Small intestine (tissue), 7 donors: ENCODE data around the gene CDC37. TPM values are rescaled to one million over a fixed set of nuclear protein-coding genes. Genes with fewer than 3 reads are reported as not detected.
A peak's percentile ranks its signal among the peaks of the same experiment; 100 is the strongest.

ENCODE experiments used
- DNase-seq, 2 donors: peaks; one replicate each; pipeline versions ENCODE4 v3.0.0 to v3.0.0-alpha.2; 2013
- FAIRE-seq: peaks from 2 replicates; lab custom pipeline; 2012; peaks lifted over from hg19 to GRCh38; lab: Jason Lieb, UNC
- H3K27ac ChIP-seq, 3 donors: one replicate each; pipeline ENCODE4 v1.5.1; 2013; ENCODE audit warnings: low read length in 2 of 3, mild to moderate bottlenecking in 2 of 3, control low read depth in 1 of 3, inconsistent platforms in 1 of 3, low read depth in 1 of 3, moderate library complexity in 1 of 3
- H3K27me3 ChIP-seq, 3 donors: one replicate each; pipeline ENCODE4 v1.6.1; 2013; ENCODE audit warnings: low read length in 3 of 3, inconsistent platforms in 1 of 3; ENCODE audit not compliant: control insufficient read depth in 3 of 3, insufficient read depth in 3 of 3
- H3K36me3 ChIP-seq, 3 donors: one replicate each; pipeline ENCODE4 v1.6.1; 2013; ENCODE audit warnings: low read length in 3 of 3, inconsistent platforms in 1 of 3, low read depth in 1 of 3, mild to moderate bottlenecking in 1 of 3, moderate library complexity in 1 of 3; ENCODE audit not compliant: control insufficient read depth in 3 of 3, insufficient read depth in 2 of 3
- H3K4me1 ChIP-seq, 3 donors: one replicate each; pipeline ENCODE4 v1.6.1; 2013; ENCODE audit warnings: low read length in 2 of 3, inconsistent platforms in 1 of 3, low read depth in 1 of 3, mild to moderate bottlenecking in 1 of 3, moderate library complexity in 1 of 3; ENCODE audit not compliant: control insufficient read depth in 3 of 3, insufficient read depth in 2 of 3
- H3K4me3 ChIP-seq, 3 donors: one replicate each; pipeline ENCODE4 v1.5.1; 2013; ENCODE audit warnings: low read length in 3 of 3, control low read depth in 1 of 3, inconsistent platforms in 1 of 3, low read depth in 1 of 3, mild to moderate bottlenecking in 1 of 3, moderate library complexity in 1 of 3
- H3K9me3 ChIP-seq, 2 donors: one replicate each; pipeline ENCODE4 v1.6.1; 2013; ENCODE audit warnings: low read depth in 1 of 2, low read length in 1 of 2; ENCODE audit not compliant: control insufficient read depth in 2 of 2, insufficient read depth in 1 of 2
- WGBS, 3 donors: extraction: QIAGEN DNeasy Blood & Tissue Kit; methylation state at CpG; one replicate each; pipeline ENCODE4 v1.1.7; 2013; 5-methylcytosine and 5-hydroxymethylcytosine counted together
- polyA plus RNA-seq, 4 donors: library from polyadenylated mRNA; stranded (reverse) in 3 of 4; unstranded in 1 of 4; fragments of 200-250 nt in 3 of 4; fragments of 120-200 nt in 1 of 4; gene quantifications; one replicate each; pipeline versions ENCODE4 v1.2.1 to v1.2.3, GENCODE V29; 2013
- donor health status: healthy with polysubstance abuse.
- donor health status: control.
- donor health status: control.
- donor health status: Bipolar disorder and iron deficiency.
- donor health status: healthy.

CDC37 gene
- polyA plus RNA-seq, 4 donors, result 128 to 202 (median 147) TPM

DNA sequence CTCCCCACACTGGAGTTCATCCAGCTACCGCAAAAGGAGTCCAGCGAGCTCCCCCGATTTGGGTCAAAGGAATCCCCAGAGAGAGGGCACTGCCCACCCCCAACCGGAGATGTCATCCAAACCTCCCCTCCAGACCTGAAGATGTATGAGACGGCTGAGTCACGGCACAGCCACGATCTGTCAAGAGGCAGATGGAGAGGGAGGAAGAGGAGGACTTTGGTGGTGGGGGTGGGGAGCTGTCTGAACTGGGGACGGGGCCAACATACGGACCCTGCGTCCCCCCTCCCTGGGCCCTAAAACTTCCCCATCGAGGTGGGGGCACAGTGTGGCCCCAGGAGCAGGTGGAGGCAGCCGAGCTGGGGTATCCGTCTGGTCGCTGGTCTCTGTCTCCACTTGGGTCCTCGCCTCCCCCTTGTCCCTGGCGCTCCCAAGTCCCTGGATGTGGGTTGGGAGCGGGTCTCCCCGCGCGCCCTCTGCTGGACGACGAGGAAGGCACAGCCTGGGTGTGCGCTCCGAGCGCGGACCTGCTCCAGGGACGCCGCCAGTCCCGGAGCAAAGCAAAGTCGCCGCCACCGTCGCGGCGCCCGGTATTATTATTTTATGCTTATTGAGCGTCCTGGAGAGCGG is 20.8 kb upstream of the CDC37 start:
- H3K36me3 ChIP-seq, result no peaks in the 10 kb centered on the region
- H3K4me3 ChIP-seq, result peak overlapping the region in 2 of 3 donors; percentile 15 to 24
- peak overlapping the region in 1 of 3 donors; percentile 48 for H3K27ac ChIP-seq
- H3K27me3 ChIP-seq, result peaks cover 19 to 81% (median 26%) of the 10 kb centered on the region in 3 donors
- 2 to 3% (median 3%) methylated on average over 31 to 38 of the region's 38 CpGs for WGBS, 3 donors
- DNase-seq (peak; percentile 69 to 84), FAIRE-seq (no peak)
- H3K4me1 ChIP-seq, result peaks cover 0 to 15% (median 4%) of the 10 kb centered on the region in 3 donors
- H3K9me3 ChIP-seq, result no peaks in the 10 kb centered on the region

DNA sequence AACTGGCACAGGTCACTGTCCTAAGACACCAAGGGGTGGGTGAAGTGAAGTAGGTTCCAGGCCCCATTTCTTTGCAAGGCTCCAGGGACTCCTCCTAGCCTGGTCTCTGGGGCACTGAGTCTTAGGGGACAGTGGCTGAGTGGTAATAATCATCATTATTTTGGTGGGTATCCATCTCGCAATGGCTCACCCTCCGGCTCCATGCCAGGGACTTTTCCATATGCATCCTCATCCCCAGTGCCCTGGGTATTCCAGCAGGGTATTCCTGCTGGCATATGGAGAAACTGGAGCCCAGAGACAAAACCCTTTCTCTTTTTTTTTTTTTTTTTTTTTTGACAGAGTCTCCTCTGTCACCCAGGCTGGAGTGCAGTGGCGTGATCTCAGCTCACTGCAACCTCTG is 19.5 kb upstream of the CDC37 start:
- peaks cover 24 to 94% (median 29%) of the 10 kb centered on the region in 3 donors for H3K27me3 ChIP-seq
- DNase-seq (no peak), FAIRE-seq (no peak)
- H3K4me1 ChIP-seq, result peaks cover 0 to 15% (median 4%) of the 10 kb centered on the region in 3 donors
- no peak overlapping the region for H3K27ac ChIP-seq
- no peak overlapping the region for H3K4me3 ChIP-seq
- H3K9me3 ChIP-seq, result no peaks in the 10 kb centered on the region
- 63 to 82% (median 76%) methylated on average over 3 of the region's 3 CpGs for WGBS, 3 donors
- H3K36me3 ChIP-seq, result no peaks in the 10 kb centered on the region

- Histone ChIP-seq H3K4me1 (peaks cover 0 to 15% (median 4%) of the 10 kb centered on the region in 3 donors), H3K27ac (no peak overlapping the region), H3K27me3 (peaks cover 29 to 95% (median 35%) of the 10 kb centered on the region in 3 donors), H3K4me3 (no peak overlapping the region), H3K36me3 (no peaks in the 10 kb centered on the region), H3K9me3 (no peaks in the 10 kb centered on the region)
- DNase-seq, result no peak
- no peak for FAIRE-seq
- WGBS, 3 donors, result 39 to 42% (median 41%) methylated on average over 4 of the region's 4 CpGs
These were observed 18.7 kb upstream of the CDC37 start for GRCh38 chr19:10422046-10422461.

- peaks cover 0 to 4% of the 10 kb centered on the region in 2 donors for H3K9me3 ChIP-seq
- no peak overlapping the region for H3K27ac ChIP-seq
- no peak overlapping the region for H3K4me3 ChIP-seq
- H3K4me1 ChIP-seq, result peaks cover 0 to 15% (median 4%) of the 10 kb centered on the region in 3 donors
- H3K36me3 ChIP-seq, result no peaks in the 10 kb centered on the region
- H3K27me3 ChIP-seq, result peaks cover 29 to 95% (median 35%) of the 10 kb centered on the region in 3 donors
- DNase-seq (no peak), FAIRE-seq (no peak)
- WGBS, 3 donors, result 23 to 34% (median 33%) methylated on average over 17 of the region's 17 CpGs
These were observed 18.1 kb upstream of the CDC37 start for GRCh38 chr19:10421240-10422045.

DNA sequence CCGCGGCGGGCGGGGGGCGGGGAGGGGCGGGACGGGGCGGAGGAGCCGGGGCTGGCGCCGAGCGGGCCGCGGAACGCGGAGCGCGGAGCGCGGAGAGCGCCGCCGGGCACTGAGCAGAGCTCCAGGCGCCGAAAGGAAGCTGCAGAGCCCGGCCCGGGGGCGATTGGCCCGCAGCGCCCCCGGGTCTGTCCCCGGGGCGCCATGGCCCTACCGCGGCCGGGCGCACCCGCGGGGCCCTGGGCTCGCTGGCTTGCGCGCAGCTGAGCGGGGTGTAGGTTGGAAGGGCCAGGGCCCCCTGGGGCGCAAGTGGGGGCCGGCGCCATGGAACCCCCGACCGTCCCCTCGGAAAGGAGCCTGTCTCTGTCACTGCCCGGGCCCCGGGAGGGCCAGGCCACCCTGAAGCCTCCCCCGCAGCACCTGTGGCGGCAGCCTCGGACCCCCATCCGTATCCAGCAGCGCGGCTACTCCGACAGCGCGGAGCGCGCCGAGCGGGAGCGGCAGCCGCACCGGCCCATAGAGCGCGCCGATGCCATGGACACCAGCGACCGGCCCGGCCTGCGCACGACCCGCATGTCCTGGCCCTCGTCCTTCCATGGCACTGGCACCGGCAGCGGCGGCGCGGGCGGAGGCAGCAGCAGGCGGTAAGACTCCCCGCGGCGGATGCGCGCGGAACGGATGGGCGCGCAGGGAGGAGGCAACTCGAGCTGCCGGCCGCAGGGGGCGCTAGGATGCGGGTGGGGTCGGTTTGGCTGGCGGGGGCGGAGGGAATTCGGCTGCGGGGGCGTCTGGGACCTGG is 17.3 kb upstream of the CDC37 start, which contains the start of gene PDE4A:
PDE4A (plus strand) TSS at position 95 of the 796 bp plus-strand sequence; CDS start at position 322, 227 bp downstream.
- H3K27ac ChIP-seq, result no peak within 1 kb of the TSS
- H3K27me3 ChIP-seq, result peaks cover 29 to 95% (median 35%) of the 10 kb centered on the region in 3 donors
- no peak for FAIRE-seq
- no peaks in the 10 kb centered on the region for H3K36me3 ChIP-seq
- H3K9me3 ChIP-seq, result peaks cover 0 to 4% of the 10 kb centered on the region in 2 donors
- DNase-seq, result peak in 1 of 2 donors; percentile 32
- H3K4me3 ChIP-seq, result peak within 1 kb of the TSS in 1 of 3 donors; percentile 29
- H3K4me1 ChIP-seq, result peaks cover 0 to 17% (median 4%) of the 10 kb centered on the region in 3 donors
- WGBS, 3 donors, result 1 to 3% (median 3%) methylated on average over 37 to 99 of the region's 104 CpGs

DNA sequence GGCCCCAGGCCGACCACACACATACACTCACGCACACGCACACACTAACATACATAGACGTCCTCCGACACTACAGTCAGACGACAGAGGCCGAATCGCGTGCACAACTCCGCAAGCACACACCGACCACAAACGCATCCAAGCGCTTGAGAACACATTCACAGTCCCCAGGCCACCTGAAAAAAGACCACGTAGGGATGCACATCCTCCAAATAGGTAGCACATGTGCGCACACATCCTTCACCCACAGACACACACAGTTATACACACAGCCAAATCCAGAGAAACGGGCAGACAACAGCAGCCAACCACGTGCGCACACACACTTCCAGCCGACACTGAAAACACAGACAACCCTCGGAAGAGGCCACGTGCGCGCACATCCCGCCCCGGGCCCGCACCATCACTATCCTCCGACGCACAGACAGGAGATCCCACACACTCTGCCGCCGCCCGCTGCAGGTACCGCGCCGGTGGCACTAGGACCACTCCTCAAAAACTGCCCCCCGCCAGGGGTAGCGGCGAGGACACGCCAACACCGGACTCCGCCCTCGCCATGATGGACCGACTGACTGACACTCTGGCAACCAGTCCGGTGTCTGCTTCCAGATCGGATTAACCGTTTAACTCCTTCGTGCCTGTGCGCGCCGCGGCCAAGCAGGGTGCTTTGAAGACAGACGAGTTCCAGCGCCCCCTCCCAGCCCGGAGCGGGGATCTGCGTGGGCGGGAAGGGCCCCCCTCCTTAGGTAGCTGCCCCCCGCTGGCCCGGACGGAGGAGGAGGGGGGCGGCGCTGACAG is 16.5 kb upstream of the CDC37 start:
- 1 to 3% (median 3%) methylated on average over 47 to 59 of the region's 61 CpGs for WGBS, 3 donors
- no peak overlapping the region for H3K27ac ChIP-seq
- peaks cover 0 to 4% of the 10 kb centered on the region in 2 donors for H3K9me3 ChIP-seq
- FAIRE-seq, result no peak
- peak in 1 of 2 donors; percentile 28 for DNase-seq
- H3K4me1 ChIP-seq, result peaks cover 0 to 17% (median 4%) of the 10 kb centered on the region in 3 donors
- peak overlapping the region in 1 of 3 donors; percentile 29 for H3K4me3 ChIP-seq
- peaks cover 29 to 93% (median 35%) of the 10 kb centered on the region in 3 donors for H3K27me3 ChIP-seq
- H3K36me3 ChIP-seq, result no peaks in the 10 kb centered on the region

DNA sequence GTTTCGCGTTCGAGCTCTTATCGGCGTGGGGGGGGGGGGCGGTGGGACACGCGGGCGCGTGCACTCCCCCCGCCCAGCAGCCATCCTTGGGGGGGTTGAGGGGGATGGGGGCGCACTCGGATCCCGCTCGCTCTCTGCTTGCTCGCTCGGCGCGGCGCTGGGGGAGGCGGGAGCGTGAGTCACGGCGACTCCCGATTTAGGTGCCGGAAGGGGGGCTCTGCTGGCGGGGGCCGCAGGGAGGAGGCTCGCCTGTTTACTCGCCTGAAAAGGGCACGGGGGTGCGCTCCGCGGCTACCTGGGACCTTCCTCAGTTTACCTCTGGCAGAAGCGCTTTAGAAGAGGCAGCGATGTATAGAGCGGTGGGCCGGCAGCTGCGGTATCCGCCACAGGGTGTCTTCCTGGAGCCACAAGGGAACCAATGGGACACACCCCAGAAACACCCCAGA is 15.9 kb upstream of the CDC37 start:
- Histone ChIP-seq H3K27ac (no peak overlapping the region), H3K4me1 (peaks cover 0 to 12% (median 4%) of the 10 kb centered on the region in 3 donors), H3K4me3 (peak overlapping the region in 1 of 3 donors; percentile 29), H3K27me3 (peaks cover 29 to 87% (median 35%) of the 10 kb centered on the region in 3 donors), H3K9me3 (peaks cover 0 to 9% of the 10 kb centered on the region in 2 donors), H3K36me3 (no peaks in the 10 kb centered on the region)
- no peak for FAIRE-seq
- 1 to 6% (median 3%) methylated on average over 13 to 40 of the region's 40 CpGs for WGBS, 3 donors
- peak in 1 of 2 donors; percentile 13 for DNase-seq
